Esophagus squamous epithelium (tissue), 4 donors: ENCODE measurements around the gene SYNE2.

Source experiments
- POLR2A ChIP-seq, 4 donors: fragments of 450-650 bp; IDR thresholded peaks; one replicate each; pipeline ENCODE4 v1.6.1; 2017; ENCODE audit warnings: antibody characterized with exemption in 4 of 4, mild to moderate bottlenecking in 4 of 4, moderate library complexity in 3 of 4
- TF ChIP-seq, protein P1 (sequence below), 6 experiments: fragments of 450-650 bp in 4 of 6; fragments of 200-600 bp in 2 of 6; sonication (generic) in 2 of 6; IDR thresholded peaks; one replicate each; pipeline ENCODE4 v1.5.1; 2016 to 2019; ENCODE audit warnings: antibody characterized with exemption in 6 of 6, mild to moderate bottlenecking in 4 of 6, moderate library complexity in 4 of 6

DNA sequence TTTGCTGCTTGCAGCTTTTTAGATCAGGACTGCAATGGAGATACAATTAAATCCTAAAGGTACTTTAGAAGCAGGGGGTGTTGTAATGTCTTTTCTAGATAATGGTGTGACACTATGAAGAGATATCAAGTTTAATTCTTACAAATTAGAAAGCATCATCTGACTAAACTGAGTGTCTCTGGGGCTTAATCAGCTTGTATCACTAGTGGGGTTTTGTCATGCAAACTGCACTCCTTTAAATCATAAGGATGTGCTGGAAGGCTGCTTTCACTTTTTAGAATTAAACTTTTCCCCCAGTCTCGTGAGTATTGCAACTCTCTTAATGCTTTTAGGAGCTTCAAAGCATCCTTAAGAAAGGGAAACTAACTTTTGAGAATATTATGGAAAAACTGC, 222.8 kb downstream of the SYNE2 start:
- TF ChIP-seq, protein P1, sequence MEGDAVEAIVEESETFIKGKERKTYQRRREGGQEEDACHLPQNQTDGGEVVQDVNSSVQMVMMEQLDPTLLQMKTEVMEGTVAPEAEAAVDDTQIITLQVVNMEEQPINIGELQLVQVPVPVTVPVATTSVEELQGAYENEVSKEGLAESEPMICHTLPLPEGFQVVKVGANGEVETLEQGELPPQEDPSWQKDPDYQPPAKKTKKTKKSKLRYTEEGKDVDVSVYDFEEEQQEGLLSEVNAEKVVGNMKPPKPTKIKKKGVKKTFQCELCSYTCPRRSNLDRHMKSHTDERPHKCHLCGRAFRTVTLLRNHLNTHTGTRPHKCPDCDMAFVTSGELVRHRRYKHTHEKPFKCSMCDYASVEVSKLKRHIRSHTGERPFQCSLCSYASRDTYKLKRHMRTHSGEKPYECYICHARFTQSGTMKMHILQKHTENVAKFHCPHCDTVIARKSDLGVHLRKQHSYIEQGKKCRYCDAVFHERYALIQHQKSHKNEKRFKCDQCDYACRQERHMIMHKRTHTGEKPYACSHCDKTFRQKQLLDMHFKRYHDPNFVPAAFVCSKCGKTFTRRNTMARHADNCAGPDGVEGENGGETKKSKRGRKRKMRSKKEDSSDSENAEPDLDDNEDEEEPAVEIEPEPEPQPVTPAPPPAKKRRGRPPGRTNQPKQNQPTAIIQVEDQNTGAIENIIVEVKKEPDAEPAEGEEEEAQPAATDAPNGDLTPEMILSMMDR (IDR thresholded peaks at IDR 0.05) = no peak
- no peak for TF ChIP-seq POLR2A (IDR thresholded peaks at IDR 0.05)
